Erythroblast (primary cell): Measurements from ENCODE around the gene KCNH2.

Experiments used
- DNase-seq, 2 experiments: peaks; one replicate each; lab custom pipeline; 2025; lab: John Stamatoyannopoulos, UW
- GATA1 ChIP-seq: IDR thresholded peaks from 2 replicates; pipeline ENCODE4 v1.6.1; 2011; ENCODE audit warnings: low read depth, mild to moderate bottlenecking, control low read depth, low read length, moderate library complexity
- POLR2A ChIP-seq: IDR thresholded peaks from 2 replicates; pipeline ENCODE4 v1.6.1; 2011; ENCODE audit warnings: mild to moderate bottlenecking, low read length

KCNH2 gene

DNA sequence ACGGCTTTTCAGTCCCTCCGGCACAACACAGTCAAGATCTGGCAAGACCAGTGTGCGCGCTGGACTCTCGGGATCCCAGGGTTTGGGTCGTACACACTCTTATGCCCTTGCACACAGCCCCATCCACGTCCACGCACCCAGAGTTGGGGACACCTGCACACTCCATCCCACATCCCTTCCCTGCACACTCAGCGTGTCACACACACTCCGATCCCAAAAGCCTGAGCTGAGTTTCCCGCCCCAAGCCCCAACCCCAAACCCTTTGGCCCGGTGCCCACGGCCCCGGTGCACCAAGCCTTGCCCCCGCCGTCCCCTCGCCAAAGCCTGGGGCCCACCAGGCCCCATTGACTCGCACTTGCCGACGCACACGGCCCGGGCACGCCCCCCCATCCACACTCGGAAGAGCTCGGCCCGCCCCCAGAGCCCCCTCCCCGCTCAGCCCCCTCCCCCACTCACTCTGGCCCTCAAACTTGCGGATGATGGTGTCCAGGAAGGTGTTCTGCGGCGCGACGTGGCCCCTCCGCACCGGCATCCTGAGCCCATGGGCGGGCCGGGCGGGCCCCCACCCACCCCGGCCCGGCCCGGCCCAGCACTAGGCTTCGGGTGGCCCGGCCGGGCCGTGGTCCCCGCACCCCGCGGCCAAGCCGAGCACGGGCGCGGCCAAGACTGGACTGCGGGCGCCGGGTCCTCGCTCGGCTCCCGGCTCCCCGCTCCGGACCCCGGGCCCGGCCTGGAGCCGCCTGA lies 567 bp downstream of the KCNH2 start:
- no peak for TF ChIP-seq GATA1
- no peak for TF ChIP-seq POLR2A
- no peak for DNase-seq

DNA sequence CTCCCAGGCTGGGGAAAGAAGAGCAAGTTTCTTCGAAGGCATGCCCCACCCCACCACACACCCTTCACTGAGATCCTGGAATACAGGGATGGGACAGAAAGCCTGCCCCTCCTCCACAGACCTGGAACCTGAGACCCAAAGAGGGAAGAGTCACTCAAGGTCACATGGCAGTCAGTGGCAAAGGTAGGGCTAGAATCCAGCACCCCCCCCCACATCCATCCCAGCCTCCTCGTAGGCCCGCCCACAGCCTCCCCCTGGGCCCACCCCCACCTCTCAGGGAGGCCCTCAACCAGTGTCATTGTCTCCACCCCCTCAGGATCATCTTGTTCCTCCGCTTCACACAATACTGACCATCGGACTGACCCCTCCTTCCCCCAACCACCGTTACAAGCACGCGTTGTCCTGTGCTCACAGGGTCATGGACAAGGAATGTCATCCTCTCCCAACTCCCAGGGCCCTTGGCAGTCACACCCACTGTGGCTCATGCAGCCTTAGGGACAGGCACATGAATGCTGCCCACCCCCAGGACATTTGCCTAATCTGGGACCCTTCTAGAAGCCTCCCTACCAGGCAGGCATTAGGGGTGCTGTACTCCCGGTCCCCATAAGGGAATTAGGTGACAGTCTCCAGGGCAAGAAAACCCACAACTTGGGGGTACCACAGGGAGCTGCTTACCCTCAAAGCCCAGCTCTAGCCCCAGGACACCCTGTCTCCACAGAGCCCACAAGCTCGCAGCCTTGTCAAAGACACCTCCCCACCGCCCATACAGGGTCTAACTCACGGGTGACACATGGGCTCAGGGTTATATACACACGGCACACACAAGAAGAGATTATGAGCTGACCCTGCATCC lies 1.4 kb downstream of the KCNH2 start:
- TF ChIP-seq POLR2A (no peak), GATA1 (no peak)
- no peak for DNase-seq

DNA sequence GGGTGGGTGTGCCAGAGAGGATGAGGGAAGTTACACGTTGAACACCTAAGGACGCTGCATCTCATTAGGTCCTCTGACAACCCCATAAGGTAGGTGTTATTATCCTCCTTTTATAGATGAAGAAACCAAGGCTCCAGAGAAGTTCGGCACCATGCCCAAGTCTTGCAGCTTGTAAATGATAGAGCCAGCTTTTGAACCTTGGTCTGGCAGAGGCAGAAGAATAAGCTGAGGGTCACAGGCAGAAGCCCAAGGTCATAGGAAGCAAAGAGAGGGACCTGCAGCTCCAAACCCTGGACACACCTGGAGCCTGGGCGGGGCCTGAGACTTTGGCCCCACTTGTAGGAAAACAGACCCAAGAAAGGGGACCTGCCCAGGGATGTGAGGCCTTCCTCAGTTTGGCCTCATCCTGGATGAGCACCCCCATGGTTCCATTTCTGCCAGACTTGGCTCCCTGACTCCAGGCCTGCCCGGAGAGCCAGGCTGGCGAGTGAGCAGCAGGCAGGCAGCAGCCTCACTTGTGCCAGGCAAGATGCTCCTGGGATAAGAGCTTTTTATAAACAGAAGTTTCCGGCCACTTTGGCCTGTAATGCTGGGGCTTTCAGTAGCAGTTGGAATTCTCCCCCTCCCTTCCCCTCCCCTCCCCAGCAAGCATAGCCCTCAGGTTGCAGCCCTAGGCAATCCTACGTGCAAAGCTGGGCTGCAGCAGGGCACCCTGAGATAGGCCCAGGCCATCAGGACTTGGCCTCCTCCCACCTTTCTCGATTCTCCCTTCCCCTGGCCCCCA lies 2.4 kb downstream of the KCNH2 start:
- no peak for DNase-seq
- TF ChIP-seq POLR2A (no peak), GATA1 (no peak)

DNA sequence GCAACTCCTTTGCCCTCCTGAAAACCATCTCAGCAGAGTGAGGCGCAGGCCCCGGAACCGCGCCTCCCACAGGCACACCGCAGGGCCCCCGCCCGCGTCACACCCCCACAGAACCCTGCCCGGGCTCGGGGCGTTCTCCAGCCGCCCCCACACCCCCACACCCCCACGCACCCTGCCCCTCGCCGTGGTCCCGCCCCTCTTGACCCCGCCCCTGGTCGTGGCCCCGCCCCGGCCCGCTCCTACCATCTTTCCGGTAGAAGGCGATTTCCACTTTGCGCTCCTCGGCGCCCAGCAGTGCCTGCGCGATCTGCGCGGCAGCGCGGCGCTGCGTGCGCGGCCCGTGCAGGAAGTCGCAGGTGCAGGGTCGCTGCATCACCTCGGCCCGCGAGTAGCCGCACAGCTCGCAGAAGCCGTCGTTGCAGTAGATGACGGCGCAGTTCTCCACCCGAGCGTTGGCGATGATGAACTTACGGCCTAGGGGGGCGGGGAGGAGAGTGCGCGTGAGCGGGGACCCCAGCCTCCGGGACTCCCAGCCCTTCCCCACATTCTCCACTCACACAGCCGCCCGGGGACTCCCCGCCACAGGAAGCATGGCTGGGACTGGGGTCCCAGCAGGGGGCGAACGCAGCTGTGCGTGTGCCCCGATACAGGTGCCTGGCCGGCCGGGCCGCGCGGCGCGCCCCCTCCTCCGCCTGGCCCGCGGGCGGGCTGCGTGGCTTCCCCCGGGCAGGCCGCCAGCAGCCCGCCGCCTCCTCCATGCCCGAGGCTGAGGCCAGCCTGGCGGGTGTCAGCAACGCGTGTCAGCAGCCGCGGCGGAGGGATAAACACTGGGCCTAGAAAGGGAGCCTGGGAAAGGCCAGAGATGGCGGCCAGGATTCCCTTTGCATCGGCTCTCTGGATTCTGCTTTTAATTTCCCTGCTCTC lies 3.4 kb downstream of the KCNH2 start:
- TF ChIP-seq POLR2A (peak; percentile 47), GATA1 (no peak)
- DNase-seq: peak; percentile 70 to 81

DNA sequence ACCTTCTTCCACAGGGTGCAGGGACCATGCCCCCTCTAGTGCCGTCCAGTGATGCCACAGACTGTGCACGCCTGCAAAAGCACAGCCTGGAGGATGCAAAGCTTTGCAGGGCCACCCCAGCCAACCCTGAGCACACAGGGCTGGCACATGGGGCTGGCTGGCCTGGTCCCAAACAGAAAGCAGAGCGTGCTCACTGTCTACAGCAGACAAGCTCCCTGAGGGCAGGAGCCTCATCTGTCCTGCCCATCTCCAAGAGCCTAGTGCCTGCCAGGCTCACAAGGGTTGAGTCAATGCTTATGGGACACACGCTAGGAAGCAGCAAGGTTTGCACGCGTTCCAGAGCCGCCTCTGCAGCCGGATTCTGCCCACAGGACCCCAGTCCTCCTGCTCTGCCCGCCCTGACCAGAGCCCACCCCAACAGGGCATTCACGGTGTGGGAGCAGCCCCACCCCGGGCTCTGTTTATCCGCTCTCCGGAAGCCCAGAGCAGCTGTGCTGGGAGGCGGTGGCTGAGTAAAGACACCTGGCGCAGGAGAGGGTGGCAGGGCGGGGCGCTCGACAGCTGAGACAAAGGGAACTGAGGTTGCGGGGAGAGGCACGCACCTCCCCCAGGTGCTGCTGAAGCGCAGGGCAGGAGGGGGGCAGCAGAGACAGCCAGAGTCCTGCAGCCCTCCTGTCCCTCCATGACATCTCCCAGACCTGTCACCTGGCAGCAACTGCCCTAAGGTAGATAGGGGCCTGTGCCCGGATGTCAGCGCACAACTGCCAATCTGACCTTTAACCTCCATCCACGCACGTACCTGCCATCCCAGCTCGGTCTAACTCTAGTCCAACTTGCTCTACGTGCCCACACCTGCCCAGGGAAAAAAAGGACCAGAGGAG lies 4.3 kb downstream of the KCNH2 start:
- DNase-seq: no peak

DNA sequence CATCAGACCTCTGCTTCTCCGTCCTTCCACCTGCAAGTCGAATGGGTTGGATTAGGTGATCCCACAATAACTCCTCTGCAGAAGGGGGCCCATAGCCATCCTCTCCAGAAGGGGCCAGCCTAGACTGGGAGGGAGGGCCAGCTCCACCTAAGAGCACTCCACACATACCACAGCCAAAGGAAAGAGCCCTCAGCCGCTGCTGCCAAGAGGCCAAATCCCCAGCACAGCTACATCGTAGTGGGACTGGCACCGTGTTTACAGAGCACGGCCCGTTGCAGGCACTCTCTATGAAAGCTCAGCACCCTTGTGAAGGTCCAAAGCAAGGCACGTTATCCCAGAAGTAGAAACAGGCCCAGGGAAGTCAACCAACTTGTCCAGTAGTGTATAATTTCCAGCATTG lies 5.4 kb downstream of the KCNH2 start:
- DNase-seq: no peak
- TF ChIP-seq GATA1: no peak
- no peak for TF ChIP-seq POLR2A

More for the DNA sequence above, 4.3 kb downstream of the KCNH2 start:
- TF ChIP-seq POLR2A (no peak), GATA1 (no peak)

DNA sequence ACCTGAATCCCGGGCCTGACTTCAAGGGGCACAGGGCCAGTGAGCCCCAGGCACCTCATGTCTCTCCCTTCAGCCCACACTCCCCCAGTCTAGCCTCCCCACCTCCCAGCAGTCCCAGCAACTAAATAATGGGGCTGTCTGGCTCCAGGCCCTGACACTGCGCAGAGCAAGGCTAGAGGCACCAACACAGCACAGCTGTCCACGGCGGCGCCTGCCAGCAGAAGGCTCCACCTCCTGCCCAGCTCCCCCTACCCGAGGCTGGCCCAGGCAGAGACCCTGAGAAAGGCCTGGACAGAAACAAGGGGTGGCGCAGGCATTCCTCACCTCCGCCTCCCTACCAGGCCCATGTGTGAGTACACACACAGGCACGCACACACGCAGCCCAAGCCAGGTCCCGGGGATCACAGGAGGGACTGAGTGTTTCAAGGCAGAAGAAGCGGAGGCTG lies 6.1 kb downstream of the KCNH2 start:
- no peak for TF ChIP-seq GATA1
- no peak for TF ChIP-seq POLR2A
- no peak for DNase-seq

DNA sequence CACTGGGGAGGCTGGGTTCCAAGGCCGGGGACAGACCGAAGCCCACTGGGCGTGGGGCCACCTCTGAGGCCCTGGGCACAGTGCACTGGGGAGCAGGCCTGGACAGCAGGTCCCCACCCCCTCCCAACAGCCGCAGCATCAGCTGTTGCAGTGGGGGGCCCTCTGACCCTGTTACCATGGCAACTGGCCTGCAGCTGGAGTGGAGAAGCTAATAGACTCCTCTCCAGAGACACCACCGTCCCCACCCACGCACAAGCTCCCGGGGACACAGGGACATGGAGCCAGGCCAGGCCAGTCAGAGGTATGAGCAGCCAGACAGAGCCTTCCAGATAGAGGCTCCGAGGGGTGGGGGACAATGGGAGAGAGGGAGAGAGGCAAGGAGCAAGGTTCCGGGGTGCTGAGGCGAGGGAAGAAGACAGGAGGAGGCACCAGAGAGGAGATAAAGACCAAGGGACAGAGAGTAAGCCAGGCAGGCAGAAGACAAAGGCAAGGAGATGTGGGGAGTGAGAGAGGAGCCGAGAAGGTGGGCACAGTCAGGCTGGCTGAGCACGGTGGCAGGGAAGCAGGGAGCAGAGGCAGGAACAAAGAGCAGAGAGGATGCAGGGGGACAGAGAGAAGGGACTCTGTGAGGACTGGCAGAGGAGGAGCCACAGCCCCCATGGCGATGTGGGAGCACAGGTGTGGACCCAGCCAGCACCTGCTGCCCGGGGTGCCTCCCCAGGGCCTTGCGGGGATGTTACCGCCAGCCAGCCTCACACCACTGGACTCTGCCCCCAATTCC lies 6.7 kb downstream of the KCNH2 start:
- DNase-seq: no peak
- TF ChIP-seq POLR2A (no peak), GATA1 (no peak)

DNA sequence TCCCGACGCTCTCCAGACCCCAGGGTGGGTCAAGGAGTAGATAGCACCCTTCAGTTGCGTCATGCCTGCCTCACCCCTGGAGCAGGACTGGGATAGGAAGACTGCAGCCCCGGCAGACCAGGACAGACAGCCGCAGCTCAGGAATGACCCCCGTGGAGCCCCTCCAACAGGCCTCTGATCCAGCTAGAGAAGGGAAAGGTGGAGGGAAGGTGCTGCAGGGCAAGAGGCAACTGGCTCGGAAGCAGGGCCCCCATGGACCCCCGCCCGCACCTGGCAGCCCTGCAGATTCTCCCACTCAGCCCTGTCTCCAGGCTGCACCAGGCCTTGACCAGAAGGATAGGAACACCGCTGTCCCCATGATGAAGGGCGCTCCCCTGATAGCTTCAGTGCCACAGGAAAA lies 7.7 kb downstream of the KCNH2 start:
- TF ChIP-seq GATA1 (no peak), POLR2A (no peak)
- DNase-seq: no peak

DNA sequence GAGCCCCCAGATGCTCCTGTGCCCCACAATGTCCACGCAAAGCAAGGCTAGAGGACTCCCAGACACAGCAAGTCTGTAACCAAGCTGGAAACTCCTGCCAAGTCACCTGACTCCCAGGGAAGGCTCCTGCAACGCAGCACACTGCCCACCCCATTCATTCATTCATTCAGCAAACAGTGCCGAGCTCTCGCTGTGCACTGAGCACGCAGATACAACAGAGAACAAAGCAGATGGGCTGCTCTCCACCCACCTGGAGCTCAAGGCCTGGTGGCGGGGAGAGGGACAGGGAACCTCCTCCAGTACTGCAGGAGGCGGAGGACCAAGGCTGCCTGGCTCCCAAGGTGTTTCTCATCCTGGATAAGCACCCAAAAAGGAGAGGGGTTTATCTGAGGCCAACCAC lies 8.6 kb downstream of the KCNH2 start:
- no peak for TF ChIP-seq POLR2A
- no peak for TF ChIP-seq GATA1
- no peak for DNase-seq

DNA sequence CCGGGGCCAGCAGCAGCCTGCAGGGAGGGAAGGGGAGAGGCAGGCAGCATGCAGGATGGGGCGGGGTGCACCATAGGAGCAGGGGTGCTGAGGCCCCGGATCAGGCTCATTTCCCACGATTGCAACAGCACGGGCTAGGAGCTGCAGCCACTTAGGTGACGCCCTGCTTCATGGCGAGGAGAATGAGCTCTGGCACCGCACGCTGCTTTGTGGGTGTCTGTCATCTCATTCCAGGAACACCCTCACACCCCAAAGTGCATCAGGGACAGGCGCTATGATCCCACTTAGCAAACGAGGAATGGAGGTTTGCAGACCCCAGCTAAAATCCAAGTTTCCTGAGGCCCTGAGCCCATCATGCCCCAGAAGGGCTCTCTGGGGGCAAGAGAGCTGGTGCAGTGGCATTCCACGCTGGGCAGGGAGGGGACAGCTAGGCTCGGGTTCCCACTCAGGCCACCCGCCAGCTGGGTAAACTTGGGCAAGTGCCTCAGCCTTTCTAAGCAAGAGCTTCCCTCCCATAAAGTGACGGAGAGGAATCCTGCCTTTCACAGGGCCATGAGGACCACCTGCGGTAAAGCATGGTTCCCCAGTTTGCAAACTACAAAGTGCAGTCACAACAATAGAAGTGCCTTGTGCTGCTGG lies 9.3 kb downstream of the KCNH2 start:
- TF ChIP-seq GATA1: no peak
- TF ChIP-seq POLR2A: no peak
- peak; percentile 63 to 87 for DNase-seq

DNA sequence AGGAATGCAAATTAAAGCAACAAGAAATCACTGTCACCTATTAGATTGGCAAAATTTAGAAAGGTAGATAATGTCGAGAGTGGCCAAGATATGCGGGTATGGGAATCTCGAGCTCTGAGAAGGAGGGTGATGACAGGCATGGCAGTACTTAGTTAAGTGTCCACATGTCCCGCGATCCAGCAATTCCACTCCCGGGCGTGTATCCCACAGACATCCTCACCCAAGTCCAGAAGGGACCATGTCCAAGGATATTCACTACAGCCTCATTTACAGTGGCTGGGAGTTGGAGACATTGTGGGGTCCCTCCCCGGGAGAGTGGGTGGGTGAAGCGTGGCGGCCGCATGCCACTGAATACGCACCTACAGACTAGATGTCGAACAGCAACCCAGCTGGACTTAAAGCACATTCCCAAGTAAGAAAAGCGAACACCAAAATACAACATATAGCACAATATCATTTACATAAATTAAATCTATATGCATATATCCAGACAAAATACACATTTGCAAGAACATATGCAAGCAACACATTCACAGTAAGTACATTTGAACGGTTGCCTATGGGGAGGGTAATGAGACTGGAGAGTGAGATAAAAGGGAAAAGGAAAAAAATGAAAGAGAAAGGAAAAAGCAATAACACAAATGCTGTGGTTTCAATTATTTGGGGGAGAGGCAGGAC lies 9.9 kb downstream of the KCNH2 start:
- TF ChIP-seq POLR2A (no peak), GATA1 (no peak)
- no peak for DNase-seq
